Activated T-helper 1 cell treated with Interleukin-2 at 50 U/mL for 16 hours (primary cell): Measurements from ENCODE around the gene SLC9B1.

Experiments used
- DNase-seq: peaks from one replicate; pipeline ENCODE4 v3.0.0-alpha.2; 2020; ENCODE audit warnings: low read depth

The SLC9B1 gene

GRCh38 chr4:103019308-103020124, at the start of gene SLC9B1:
TSS of gene SLC9B1 (minus strand) at chr4:103019705. CDS start at chr4:102991711, 27,994 bp downstream.
- DNase-seq: peak; percentile 88

GRCh38 chr4:103067841-103068547, 48.5 kb upstream of the SLC9B1 start:
- no peak for DNase-seq

- no peak for DNase-seq
These were observed 41.1 kb upstream of the SLC9B1 start for GRCh38 chr4:103060453-103061148.

- DNase-seq: no peak
These were observed 34.5 kb upstream of the SLC9B1 start for GRCh38 chr4:103054030-103054429.

GRCh38 chr4:103052779-103053178, 33.3 kb upstream of the SLC9B1 start:
- DNase-seq: no peak

GRCh38 chr4:103052145-103052544, 32.6 kb upstream of the SLC9B1 start:
- no peak for DNase-seq

- no peak for DNase-seq
These were observed 31.4 kb upstream of the SLC9B1 start for GRCh38 chr4:103050736-103051436.

- DNase-seq: no peak
These were observed 27.1 kb upstream of the SLC9B1 start for GRCh38 chr4:103046416-103047290.

- DNase-seq: no peak
These were observed 24.7 kb upstream of the SLC9B1 start for GRCh38 chr4:103044183-103044582.

GRCh38 chr4:103036169-103036568, 16.7 kb upstream of the SLC9B1 start:
- DNase-seq: no peak

GRCh38 chr4:103032574-103032973, 13.1 kb upstream of the SLC9B1 start:
- no peak for DNase-seq

- no peak for DNase-seq
These were observed 11.3 kb upstream of the SLC9B1 start for GRCh38 chr4:103030791-103031190.

GRCh38 chr4:103029300-103029699, 9.8 kb upstream of the SLC9B1 start:
- DNase-seq: no peak

- DNase-seq: no peak
These were observed 7.4 kb upstream of the SLC9B1 start for GRCh38 chr4:103026868-103027267.

- DNase-seq: no peak
These were observed 5.5 kb upstream of the SLC9B1 start for GRCh38 chr4:103024996-103025395.

- no peak for DNase-seq
These were observed 1.6 kb upstream of the SLC9B1 start for GRCh38 chr4:103021120-103021519.

- DNase-seq: no peak
These were observed 856 bp downstream of the SLC9B1 start for GRCh38 chr4:103018391-103019307.

- DNase-seq: no peak
These were observed 7.0 kb downstream of the SLC9B1 start for GRCh38 chr4:103012551-103012950.

GRCh38 chr4:103012060-103012459, 7.4 kb downstream of the SLC9B1 start:
- no peak for DNase-seq
